SIG-M5 (cell line): ENCODE results near the gene SPATA2.

Source experiments
- DNase-seq: peaks from one replicate; lab custom pipeline; 2025; lab: John Stamatoyannopoulos, UW

SPATA2 gene

GRCh38 chr20:49858076-49858585 lies 57.2 kb downstream of the SPATA2 start:
- no peak for DNase-seq

- DNase-seq, result no peak
Observed at GRCh38 chr20:49856904-49857303, 58.4 kb downstream of the SPATA2 start.

GRCh38 chr20:49854190-49854875 lies 61.0 kb downstream of the SPATA2 start:
- no peak for DNase-seq

- no peak for DNase-seq
Observed at GRCh38 chr20:49853640-49854039, 61.7 kb downstream of the SPATA2 start.
